HFF-Myc (cell line): ENCODE data around the gene HMGCR.

Source experiments
- DNase-seq: peaks from one replicate; pipeline ENCODE4 v3.0.0-alpha.2; 2011; ENCODE audit warnings: low read depth; ENCODE audit errors: extremely low read depth
- H3K4me3 ChIP-seq: replicated peaks from 2 replicates; pipeline ENCODE4 v1.5.1; 2011; ENCODE audit warnings: low read depth, mild to moderate bottlenecking, control low read depth, low read length
- CTCF ChIP-seq: IDR thresholded peaks from 2 replicates; pipeline ENCODE4 v1.5.1; 2012; ENCODE audit warnings: mild to moderate bottlenecking, low read depth, low read length, control low read depth; ENCODE audit errors: missing control alignments

Gene HMGCR

GRCh38 chr5:75335486-75335885 lies 1.5 kb upstream of the HMGCR start:
- no peak overlapping the region for H3K4me3 ChIP-seq
- TF ChIP-seq CTCF, result no peak
- no peak for DNase-seq

DNA sequence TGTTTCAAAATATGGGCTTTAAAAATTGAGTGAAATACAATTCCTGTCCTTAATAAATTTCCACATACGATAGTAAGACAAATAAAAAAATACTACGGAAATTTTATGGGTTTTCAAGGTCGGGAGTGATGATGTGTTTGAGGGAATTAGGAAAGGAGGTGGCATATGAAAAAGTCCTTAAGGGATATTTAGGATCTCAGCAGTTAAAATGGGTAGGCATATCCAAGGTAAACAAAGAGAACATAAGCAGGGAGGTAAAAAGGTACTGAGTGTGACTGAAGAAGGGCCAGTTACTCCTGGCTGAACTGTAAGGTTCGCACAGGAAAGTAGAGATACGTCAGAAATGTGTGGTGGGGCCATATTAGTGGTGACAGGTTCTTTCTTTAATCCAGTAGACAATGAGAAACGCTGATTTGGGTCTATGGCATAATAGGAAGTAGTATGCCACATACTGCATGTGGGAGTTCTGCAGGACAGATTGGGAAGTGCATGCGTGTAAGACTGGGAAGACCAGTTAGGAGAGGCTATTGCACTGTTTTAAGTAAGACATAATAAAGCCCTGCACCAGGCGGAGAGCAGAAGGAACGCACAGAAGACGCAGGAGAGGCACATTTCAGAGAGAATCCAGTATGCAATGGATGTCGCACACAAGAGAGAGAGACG lies 937 bp upstream of the HMGCR start:
- TF ChIP-seq CTCF, result peak; percentile 16
- peak; percentile 81 for DNase-seq
- H3K4me3 ChIP-seq, result peak overlapping the region; percentile 76

- DNase-seq, result no peak
- peak overlapping the region; percentile 76 for H3K4me3 ChIP-seq
- TF ChIP-seq CTCF, result no peak
These were observed 474 bp downstream of the HMGCR start for GRCh38 chr5:75337366-75338021.

GRCh38 chr5:75338408-75338807 lies 1.4 kb downstream of the HMGCR start:
- DNase-seq, result no peak
- peak overlapping the region; percentile 76 for H3K4me3 ChIP-seq
- no peak for TF ChIP-seq CTCF

DNA sequence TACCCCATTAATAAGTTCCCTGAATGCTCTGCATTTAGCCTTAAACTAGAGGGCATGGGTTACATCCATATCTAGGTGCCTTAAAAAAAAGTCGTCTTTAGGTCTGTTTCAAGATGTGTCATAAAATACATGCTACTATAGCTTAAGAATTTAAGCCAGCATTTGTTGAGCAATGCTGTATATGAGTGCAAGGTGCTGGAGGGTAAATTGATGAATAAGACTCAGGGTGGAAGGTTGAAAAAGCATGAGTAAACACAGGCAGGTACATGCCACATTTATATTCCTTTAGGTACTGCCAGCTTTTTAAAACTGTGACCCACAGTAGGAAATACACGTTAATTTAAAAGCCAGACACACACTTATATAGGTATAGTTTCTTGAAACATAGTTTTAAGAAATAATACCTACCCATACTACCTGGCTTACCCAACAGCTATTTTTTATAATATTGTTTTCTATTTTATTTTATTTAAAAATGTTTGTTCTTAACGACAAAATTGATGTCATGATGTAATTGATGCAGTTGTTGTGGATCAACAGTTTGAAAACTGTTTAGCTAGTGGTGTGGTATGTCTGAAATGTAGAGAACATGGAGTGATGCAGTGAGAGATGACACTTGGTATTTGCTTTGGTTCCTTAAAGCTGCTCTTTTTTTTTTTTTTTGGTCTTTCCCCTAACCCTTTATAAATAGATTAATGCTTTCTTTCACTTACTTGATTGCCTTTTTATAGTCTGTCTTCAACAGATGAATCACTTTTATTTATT lies 3.9 kb downstream of the HMGCR start:
- TF ChIP-seq CTCF, result no peak
- H3K4me3 ChIP-seq, result no peak overlapping the region
- DNase-seq, result no peak

GRCh38 chr5:75341934-75342333 lies 4.9 kb downstream of the HMGCR start:
- DNase-seq, result no peak
- H3K4me3 ChIP-seq, result no peak overlapping the region
- TF ChIP-seq CTCF, result no peak
